HAP-1 (cell line): ENCODE data around the gene FAM81B.
"Not testable (repeated sequence)": the region's sequence is repeated elsewhere in the genome, so short reads cannot be mapped to it uniquely, and the experiment has no call there.

Experiments used
- DNase-seq, 2 experiments: peaks; one replicate each; pipeline ENCODE4 v3.0.0-alpha.2; 2016 to 2020; ENCODE audit warnings: low spot score in 2 of 2
- H3K27me3 ChIP-seq: fragments of 250-450 bp; sonication (Bioruptor Pico); 2 replicates; pipeline ENCODE4 v1.5.1; 2020; ENCODE audit warnings: low read depth, mild to moderate bottlenecking, moderate library complexity
- H3K36me3 ChIP-seq: fragments of 250-450 bp; sonication (Bioruptor Pico); replicated peaks from 2 replicates; pipeline ENCODE4 v1.5.1; 2020; ENCODE audit warnings: mild to moderate bottlenecking
- H3K4me1 ChIP-seq: fragments of 250-450 bp; sonication (Bioruptor Pico); 2 replicates; pipeline ENCODE4 v1.5.1; 2020; ENCODE audit warnings: mild to moderate bottlenecking
- H3K4me3 ChIP-seq: fragments of 250-450 bp; sonication (Bioruptor Pico); 2 replicates; pipeline ENCODE4 v1.5.1; 2020; ENCODE audit warnings: mild to moderate bottlenecking, moderate library complexity
- H3K9me3 ChIP-seq: fragments of 250-450 bp; sonication (Bioruptor Pico); 2 replicates; pipeline ENCODE4 v1.5.1; 2020; ENCODE audit warnings: mild to moderate bottlenecking, moderate library complexity
- in situ Hi-C: fragments of 300-500 bp; cut with MboI; formaldehyde crosslinking; loops from 3 replicates; pipeline ENCODE4 v1.14.3; 2020; ENCODE audit warnings: low sequenced_read_pairs, inconsistent platforms, mixed read lengths

The FAM81B gene, protein sequence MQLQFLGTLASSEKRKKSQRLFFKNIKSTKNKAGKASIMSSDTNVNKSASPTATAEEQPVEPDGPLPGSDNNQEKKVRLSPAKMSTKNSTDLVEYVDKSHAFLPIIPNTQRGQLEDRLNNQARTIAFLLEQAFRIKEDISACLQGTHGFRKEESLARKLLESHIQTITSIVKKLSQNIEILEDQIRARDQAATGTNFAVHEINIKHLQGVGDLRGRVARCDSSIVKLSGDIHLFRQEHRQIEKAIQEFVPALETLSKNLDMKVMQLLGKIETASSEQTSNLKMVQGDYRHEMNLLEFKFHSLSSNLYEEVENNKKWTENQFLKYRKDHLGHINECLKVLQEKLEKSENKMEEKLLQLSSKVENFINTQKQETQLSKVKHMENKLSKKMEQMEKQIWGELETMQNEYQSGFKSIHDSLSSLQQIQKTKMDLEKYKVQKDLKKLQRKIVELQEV

DNA sequence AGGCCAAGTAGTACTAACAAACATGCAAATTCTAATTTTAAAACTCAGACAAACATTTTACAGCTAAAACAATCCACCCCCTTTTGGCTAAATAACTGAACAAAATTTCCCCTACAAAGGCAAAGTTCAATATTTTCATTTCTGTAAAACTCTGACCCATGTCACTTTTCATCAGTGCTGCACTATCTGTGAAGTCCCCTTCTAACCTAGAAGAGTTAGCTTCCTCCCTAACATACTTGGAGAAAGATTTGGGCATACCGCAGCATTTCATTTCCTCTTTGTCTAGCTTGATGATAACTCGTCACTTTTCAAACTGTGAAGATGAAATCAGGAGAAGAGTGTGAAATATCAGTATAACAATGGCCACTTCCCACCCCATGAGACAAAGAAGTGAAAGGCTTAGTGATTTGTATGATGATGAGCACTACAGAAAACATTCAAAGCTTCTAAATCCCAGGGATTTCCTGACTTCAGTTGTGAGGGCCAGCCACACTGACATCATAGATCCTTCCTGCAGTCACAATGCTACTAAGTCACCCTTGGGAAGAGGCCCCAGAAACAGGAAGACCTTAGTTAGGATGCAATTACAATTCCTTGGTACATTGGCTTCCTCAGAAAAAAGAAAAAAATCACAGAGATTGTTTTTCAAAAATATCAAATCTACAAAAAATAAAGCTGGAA is at the start of gene FAM81B:
Gene FAM81B (plus strand): TSS at position 555 of the 681 bp plus-strand sequence. CDS start 24 bp downstream, at position 579.
- 0 out of 2 replicates have a peak, but pooled peaks cover 5% of the 10 kb centered on the region for H3K27me3 ChIP-seq
- in situ Hi-C loops = no loop called here
- H3K4me1 ChIP-seq = no peaks in the 10 kb centered on the region
- no peak within 1 kb of the TSS for H3K4me3 ChIP-seq
- H3K36me3 ChIP-seq = no peaks in the 10 kb centered on the region
- DNase-seq = no peak
- H3K9me3 ChIP-seq = no peaks in the 10 kb centered on the region

DNA sequence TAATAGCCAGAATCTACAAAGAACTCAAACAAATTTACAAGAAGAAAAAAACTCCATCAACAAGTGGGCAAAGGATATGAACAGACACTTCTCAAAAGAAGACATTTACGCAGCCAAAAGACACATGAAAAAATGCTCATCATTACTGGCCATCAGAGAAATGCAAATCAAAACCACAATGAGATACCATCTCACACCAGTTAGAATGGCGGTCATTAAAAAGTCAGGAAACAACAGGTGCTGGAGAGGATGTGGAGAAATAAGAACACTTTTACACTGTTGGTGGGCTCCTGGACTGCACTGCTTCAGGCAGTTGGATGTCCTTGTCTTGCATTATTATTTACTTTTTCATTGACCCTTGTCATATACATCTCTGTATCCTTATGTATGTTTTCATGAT is 49.7 kb upstream of the FAM81B start:
- DNase-seq, H3K36me3 ChIP-seq, H3K9me3 ChIP-seq, H3K4me3 ChIP-seq, H3K27me3 ChIP-seq, H3K4me1 ChIP-seq, in situ Hi-C loops: not testable (repeated sequence)

GRCh38 chr5:95347506-95348120 is 43.6 kb upstream of the FAM81B start:
- in situ Hi-C loops = no loop called here
- Histone ChIP-seq H3K4me3 (no peak overlapping the region), H3K9me3 (no peaks in the 10 kb centered on the region), H3K36me3 (no peaks in the 10 kb centered on the region), H3K27me3 (no peaks in the 10 kb centered on the region), H3K4me1 (no peaks in the 10 kb centered on the region)
- no peak for DNase-seq

DNA sequence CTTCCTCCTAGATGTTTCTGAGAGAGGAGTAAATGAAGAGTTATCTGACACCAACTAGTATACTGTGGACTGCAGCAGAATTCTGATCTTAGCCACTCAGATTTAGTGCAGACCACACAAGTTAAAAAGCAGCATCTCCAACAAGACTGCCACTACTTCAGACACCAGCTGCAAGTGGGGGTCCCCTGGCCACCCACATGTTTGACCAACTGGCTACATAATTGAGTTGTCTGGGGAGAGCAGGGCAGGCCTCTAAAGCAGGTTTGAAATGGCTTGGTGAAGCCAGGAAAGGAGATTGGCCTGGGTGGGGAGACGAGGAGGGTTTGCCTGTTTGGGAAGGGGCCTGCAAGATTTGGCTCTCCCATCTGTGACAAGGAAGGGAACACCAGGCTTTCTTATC is 40.5 kb upstream of the FAM81B start:
- H3K4me3 ChIP-seq = no peak overlapping the region
- DNase-seq = no peak
- in situ Hi-C loops = no loop called here
- no peaks in the 10 kb centered on the region for H3K4me1 ChIP-seq
- H3K9me3 ChIP-seq = no peaks in the 10 kb centered on the region
- H3K27me3 ChIP-seq = no peaks in the 10 kb centered on the region
- H3K36me3 ChIP-seq = no peaks in the 10 kb centered on the region

- Histone ChIP-seq H3K4me3 (no peak overlapping the region), H3K9me3 (no peaks in the 10 kb centered on the region), H3K27me3 (no peaks in the 10 kb centered on the region), H3K4me1 (no peaks in the 10 kb centered on the region), H3K36me3 (no peaks in the 10 kb centered on the region)
- no peak for DNase-seq
- in situ Hi-C loops = no loop called here
Observed at GRCh38 chr5:95352691-95353090, 38.5 kb upstream of the FAM81B start.

DNA sequence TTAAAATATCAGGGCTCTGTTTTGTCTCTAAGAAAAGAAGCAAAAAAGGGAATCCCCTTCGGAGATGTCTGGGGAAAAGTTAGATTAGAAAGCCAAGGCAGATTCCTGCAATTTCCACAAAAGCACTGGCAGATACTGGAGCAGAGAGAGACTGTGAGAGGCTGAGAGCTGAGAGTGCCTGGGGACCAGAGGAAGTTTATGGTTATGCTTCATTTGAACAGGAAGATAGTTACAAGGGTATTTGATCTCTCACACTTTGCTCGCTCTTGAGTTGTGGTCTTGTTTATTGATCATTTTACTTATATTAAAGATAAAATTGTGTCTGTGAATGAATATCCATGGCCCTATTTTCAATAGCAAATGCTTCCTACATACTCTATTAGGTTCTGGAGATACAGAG is 32.8 kb upstream of the FAM81B start:
- no peak for DNase-seq
- Histone ChIP-seq H3K4me3 (no peak overlapping the region), H3K27me3 (no peaks in the 10 kb centered on the region), H3K9me3 (no peaks in the 10 kb centered on the region), H3K4me1 (no peaks in the 10 kb centered on the region), H3K36me3 (no peaks in the 10 kb centered on the region)
- in situ Hi-C loops = no loop called here

DNA sequence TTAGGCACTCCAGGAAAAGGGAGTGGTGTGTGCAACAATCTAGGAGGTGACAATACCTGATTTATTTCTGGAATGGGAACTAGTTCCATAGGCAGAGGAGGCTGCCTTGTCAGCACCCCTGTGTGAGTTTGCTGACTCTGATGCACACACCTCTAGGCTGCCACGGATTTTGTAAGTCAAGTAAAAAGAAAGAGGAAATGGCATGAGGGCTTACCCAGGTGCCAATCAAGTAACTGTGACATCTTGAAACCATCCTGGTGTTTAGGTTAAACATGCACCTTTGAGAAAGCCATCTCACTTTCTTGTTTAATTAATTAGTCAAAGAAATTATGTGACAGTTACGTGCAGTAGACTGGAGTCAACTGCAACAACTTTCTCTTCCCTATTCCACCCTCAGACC is 32.3 kb upstream of the FAM81B start:
- no peak for DNase-seq
- Histone ChIP-seq H3K36me3 (no peaks in the 10 kb centered on the region), H3K4me1 (no peaks in the 10 kb centered on the region), H3K4me3 (no peak overlapping the region), H3K9me3 (no peaks in the 10 kb centered on the region), H3K27me3 (no peaks in the 10 kb centered on the region)
- in situ Hi-C loops = no loop called here

DNA sequence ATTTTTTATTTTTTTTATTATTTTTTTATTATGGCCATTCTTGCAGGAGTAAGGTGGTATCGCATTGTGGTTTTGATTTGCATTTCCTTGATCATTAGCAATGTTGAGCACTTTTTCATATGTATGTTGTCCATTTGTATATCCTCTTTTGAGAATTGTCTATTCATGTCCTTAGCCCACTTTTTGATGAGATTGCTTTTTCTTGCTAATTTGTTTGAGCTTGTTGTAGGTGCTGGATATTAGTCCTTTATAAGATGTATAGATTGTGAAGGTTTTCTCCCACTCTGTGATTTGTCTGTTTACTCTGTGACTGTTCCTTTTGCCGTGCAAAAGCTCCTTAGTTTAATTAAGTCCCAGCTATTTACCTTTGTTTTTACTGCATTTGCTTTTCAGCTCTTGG is 30.5 kb upstream of the FAM81B start:
- DNase-seq, in situ Hi-C loops, H3K36me3 ChIP-seq: not testable (repeated sequence)

DNA sequence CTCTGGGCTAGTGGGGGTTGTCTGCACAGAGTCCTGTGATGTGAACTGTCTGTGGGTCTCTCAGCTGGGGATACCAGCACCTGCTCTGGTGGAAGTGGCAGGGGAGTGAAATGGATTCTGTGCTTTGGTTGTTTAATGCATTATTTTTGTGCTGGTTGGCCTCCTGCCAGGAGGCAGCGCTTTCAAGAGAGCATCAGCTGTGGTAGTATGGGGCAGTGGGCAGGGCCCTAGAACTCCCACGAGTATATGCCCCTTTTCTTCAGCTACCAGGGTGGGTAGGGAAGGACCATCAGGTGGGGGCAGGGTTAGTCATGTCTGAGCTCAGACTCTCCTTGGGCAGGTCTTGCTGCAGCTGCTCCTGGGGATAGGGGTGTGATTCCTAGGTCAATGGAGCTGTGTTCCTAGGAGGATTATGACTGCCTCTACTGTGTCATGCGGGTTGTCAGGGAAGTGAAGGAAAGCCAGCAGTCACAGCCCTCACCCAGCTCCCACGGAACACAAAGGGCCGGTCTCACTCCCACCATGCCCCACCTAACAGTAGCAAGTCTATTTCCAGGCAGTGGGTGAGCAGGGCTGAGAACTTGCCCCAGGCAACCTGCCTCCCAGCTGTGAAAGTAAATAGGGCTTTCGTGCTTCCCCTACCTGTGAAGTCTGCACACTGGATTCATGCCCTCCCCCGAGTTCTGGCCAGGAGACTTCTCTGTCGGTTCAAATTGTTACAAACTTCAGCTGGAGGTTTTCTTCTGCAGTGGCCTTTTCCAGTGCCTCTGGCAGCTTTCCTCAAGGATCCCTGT is 25.7 kb upstream of the FAM81B start:
- in situ Hi-C loops = no loop called here
- Histone ChIP-seq H3K4me1 (no peaks in the 10 kb centered on the region), H3K27me3 (no peaks in the 10 kb centered on the region), H3K4me3 (no peak overlapping the region), H3K9me3 (no peaks in the 10 kb centered on the region), H3K36me3 (no peaks in the 10 kb centered on the region)
- DNase-seq = no peak

More for the DNA sequence above, 30.5 kb upstream of the FAM81B start:
- not testable (repeated sequence) for H3K4me3 ChIP-seq, H3K9me3 ChIP-seq, H3K27me3 ChIP-seq, H3K4me1 ChIP-seq

- H3K36me3 ChIP-seq = no peaks in the 10 kb centered on the region
- no peak for DNase-seq
Observed at GRCh38 chr5:95369782-95370181, 21.4 kb upstream of the FAM81B start.

GRCh38 chr5:95374061-95374460 is 17.1 kb upstream of the FAM81B start:
- Histone ChIP-seq H3K4me3 (no peak overlapping the region), H3K36me3 (no peaks in the 10 kb centered on the region), H3K4me1 (no peaks in the 10 kb centered on the region), H3K9me3 (no peaks in the 10 kb centered on the region), H3K27me3 (no peaks in the 10 kb centered on the region)
- in situ Hi-C loops = no loop called here
- no peak for DNase-seq

More at GRCh38 chr5:95369782-95370181, 21.4 kb upstream of the FAM81B start:
- Histone ChIP-seq H3K4me3 (no peak overlapping the region), H3K27me3 (no peaks in the 10 kb centered on the region), H3K9me3 (no peaks in the 10 kb centered on the region), H3K4me1 (no peaks in the 10 kb centered on the region)
- in situ Hi-C loops = no loop called here

DNA sequence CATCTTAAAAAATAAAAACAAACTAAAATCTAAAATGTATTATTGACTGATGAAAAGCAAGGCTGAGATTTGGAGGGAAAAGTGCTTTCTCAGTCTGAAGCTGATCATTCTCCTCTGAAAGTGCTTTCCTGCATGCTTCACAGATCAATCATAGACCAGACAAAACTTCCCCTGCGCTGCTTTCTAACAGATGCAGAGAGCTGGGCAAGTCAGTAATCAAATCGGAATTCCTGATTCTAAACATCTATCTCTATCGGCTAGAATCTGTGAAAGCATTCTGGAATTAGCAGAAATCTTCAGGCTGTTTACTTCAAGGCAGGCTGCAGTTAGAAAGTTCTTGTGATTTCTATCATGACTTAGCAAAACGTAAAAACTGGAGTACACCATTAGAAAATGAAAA is 15.6 kb upstream of the FAM81B start:
- no peak for DNase-seq
- Histone ChIP-seq H3K4me3 (no peak overlapping the region), H3K9me3 (no peaks in the 10 kb centered on the region), H3K27me3 (no peaks in the 10 kb centered on the region), H3K4me1 (no peaks in the 10 kb centered on the region), H3K36me3 (no peaks in the 10 kb centered on the region)
- in situ Hi-C loops = no loop called here

DNA sequence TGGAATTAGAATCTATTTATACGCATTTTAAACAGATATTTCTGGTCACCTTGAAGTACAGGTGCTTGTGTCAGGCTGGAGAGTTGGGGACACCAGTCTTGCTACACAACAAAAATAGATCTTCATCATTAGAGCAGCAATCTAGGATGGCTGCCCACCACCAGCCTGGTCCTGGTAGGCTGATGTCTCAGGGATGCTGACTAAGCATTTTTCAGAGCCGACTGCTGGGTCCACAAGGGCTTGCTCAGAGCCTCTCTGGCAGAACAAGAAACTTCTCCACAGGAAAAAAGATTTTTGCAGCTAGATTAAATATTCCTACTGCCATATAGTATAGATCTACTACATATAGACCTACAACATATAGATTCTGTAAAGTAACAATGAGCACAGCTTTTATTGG is 12.0 kb upstream of the FAM81B start:
- DNase-seq = no peak
- Histone ChIP-seq H3K36me3 (no peaks in the 10 kb centered on the region), H3K27me3 (no peaks in the 10 kb centered on the region), H3K9me3 (no peaks in the 10 kb centered on the region), H3K4me3 (no peak overlapping the region), H3K4me1 (no peaks in the 10 kb centered on the region)
- in situ Hi-C loops = no loop called here
